Cortex of kidney (tissue), 1 donor: Measurements from ENCODE around the gene NOP56.
"Not testable (repeated sequence)": the region's sequence is repeated elsewhere in the genome, so short reads cannot be mapped to it uniquely, and the experiment has no call there.

Experiments
- DNase-seq: peaks from one replicate; lab custom pipeline; 2025; lab: John Stamatoyannopoulos, UW

NOP56 gene

GRCh38 chr20:2684817-2685216 is 32.4 kb downstream of the NOP56 start:
- DNase-seq, result not testable (repeated sequence)

DNA sequence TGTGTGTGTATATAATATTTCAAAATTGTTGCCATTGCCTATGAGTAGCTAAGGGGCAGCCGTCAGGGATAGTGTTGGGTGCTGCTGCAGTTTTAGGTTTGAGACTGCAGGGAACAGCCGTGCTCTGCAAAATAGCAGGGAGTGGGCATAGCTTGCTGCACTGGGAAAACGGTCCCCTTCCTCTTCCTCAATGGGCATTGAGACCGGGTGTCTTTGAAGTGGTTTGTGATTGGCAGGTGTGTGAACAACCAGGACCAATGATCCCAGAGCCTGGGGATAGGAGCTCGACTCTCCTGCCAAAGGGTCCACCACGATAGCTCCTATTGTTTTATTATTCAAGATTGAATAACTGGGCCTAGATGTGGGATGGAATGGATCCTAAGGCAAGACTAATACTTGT is 35.1 kb downstream of the NOP56 start:
- DNase-seq, result no peak

- DNase-seq, result no peak
These were observed 35.7 kb downstream of the NOP56 start for GRCh38 chr20:2688041-2688591.

DNA sequence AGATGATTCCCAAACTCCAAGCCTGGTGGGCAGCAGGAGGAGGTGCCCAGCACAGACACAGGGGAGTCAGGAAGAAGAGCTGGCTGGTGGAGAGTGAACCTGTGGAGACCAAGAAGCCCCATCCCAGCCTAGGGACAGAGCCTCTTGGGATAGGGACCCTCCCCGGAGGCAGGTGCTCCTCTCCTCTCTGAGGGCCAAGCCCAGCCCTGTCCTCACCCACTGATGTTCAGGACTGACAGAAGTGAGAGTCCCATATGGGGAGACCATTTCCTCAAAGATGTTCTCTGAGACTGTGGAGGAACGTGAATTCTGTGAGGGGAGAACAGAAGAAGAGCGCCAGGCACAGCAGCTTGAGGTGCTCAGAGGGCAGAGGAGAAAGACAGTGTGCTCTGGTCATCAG is 37.8 kb downstream of the NOP56 start:
- DNase-seq, result no peak

DNA sequence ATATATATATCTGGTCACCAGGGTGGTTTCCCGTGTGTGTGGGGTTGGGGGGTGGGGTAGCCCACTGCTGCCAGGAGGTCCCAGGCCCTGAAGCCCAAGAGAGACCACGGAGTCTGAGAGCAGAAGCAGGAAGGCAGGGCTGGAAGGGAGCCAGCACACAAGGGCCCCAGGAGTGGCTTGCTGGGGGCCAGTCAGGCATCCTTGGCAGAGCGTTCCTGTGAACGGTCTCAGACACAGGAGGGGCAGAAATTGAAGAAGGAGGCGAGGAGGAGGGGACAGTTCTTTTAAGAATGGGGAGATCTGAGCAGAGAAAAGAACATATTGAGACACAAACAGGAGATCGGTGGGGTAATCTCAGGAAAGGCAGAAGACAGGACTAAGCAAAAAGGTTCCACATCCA is 38.3 kb downstream of the NOP56 start:
- DNase-seq, result no peak

GRCh38 chr20:2691127-2691526 is 38.7 kb downstream of the NOP56 start:
- DNase-seq, result no peak

DNA sequence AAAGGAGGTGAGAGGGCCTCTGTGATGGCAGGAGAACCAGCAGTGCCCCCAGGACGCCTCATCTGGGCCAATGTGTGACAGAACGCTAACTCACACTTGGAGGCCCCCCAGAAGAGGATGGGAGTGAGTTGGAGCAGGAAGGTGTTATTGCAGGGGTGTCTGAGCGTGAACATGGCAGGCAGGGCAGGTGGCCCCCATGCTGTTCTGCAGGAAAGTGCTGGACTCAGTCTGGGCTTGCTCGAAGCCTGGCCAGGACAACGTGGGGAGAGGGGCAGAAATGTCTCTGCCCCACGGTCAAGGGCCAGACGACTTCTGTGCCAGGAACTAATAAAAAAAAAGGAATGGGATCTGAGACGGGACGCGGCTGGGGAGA is 39.2 kb downstream of the NOP56 start:
- no peak for DNase-seq

GRCh38 chr20:2692036-2692885 is 39.8 kb downstream of the NOP56 start, which contains the start of gene EBF4:
TSS of gene EBF4 (plus strand) at chr20:2692780. CDS start at chr20:2693646, 866 bp downstream.
- DNase-seq, result no peak

- no peak for DNase-seq
These were observed 40.5 kb downstream of the NOP56 start for GRCh38 chr20:2692886-2693285.

GRCh38 chr20:2693286-2694007 is 41.0 kb downstream of the NOP56 start:
- DNase-seq, result no peak

DNA sequence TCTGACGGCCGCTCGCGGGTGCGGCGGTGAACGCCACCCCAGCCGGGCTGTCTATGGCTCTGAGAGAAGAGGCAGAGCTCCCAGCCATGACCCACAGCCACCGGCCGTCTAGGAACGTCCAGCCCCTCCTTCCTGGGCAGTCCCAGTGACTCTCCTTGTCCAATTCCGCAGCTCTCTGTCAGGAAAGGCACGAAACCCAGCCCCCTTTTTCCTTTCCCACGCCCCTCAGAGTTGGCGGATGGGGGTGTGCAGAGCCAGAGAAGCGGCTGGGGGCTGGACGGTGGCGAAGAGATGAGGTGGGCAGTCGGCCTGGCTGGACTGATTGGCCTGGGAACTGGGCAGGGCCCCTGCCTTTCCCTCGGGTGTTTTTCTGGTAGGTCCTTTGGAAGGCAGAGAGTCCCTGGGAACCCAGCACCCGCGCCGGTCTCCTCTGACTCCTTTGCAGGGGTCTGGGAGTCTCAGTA is 41.6 kb downstream of the NOP56 start:
- no peak for DNase-seq

- DNase-seq, result no peak
These were observed 42.1 kb downstream of the NOP56 start for GRCh38 chr20:2694519-2694918.

DNA sequence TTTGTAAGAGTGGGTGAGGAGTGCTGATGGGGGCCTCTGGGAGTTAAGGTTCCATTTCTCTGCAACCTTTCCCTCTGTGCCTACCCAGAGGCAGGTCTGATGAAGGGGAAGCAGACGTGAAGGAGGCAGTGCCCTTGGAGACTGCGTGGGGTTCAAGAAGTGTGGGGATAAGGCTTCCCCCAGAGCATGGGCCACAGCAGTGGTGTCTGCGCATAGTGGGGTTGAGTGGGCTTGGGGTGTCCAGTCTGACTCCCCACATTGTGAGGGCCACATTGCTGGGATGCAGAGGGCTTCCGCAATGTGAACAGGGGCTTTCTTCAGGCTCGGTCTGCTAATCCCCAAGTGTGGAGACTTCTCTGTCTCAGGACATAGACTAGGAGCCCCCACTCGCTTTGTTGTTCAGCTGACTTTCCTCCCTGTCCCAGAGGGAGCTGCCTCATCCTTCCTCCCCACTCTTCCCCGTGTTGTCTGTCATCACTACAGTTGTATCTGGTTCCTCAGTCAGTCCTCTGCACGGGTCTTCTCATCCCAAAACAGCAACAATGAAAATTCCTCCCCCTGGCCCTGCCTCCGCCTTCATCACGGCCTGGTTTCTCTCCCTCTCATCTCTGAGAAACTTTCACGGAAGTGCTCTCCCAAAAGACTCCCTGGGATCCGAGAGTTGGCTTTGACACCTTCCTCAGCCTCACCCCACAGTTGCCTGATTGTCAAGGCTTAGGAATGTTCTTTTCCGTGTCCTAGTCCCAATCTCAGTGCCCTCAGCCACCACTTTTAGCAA is 43.0 kb downstream of the NOP56 start:
- no peak for DNase-seq

GRCh38 chr20:2695984-2696525 is 43.6 kb downstream of the NOP56 start:
- DNase-seq, result not testable (repeated sequence)

DNA sequence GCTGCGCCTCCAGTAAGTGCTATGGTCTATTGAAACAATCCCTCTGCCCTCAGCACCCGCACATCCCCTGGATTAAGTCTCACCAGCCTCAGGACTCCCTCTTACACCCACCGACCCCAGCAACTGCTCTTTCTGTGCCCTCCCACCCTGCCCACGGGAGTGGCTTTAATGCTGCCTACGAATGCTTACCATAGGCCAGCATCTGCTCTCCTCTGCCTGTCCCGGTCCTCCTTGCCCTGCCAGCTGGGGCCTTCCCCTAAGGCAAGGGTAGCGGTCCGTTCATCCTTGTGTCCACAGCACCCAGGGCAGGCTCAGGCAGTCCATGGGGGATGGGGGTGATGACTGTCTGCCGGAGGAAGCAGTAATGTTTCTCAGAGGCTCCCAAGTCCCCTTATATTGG is 44.2 kb downstream of the NOP56 start:
- no peak for DNase-seq

DNA sequence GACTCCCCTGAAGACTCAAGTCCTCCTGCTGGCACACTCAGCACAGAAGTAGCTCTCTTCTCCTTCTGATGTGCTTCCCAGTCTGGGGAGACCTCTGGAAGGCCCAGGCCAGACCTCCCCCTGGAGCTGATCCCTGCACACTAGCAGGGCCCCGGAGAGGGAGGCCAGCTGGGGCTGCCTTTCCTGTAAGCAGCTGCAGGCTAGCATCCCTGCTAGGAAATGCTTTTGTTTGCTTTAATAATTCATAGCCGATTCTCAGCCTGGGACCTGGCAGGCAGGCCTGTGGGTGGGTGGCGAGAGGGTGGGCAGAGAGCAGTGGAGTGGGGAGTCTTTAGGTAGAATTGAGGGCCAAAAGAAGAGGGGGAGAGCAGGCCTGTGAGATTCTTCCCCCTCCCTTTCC is 45.3 kb downstream of the NOP56 start:
- DNase-seq, result no peak

GRCh38 chr20:2698186-2698817 is 45.9 kb downstream of the NOP56 start:
- no peak for DNase-seq

GRCh38 chr20:2698912-2699311 is 46.5 kb downstream of the NOP56 start:
- no peak for DNase-seq

DNA sequence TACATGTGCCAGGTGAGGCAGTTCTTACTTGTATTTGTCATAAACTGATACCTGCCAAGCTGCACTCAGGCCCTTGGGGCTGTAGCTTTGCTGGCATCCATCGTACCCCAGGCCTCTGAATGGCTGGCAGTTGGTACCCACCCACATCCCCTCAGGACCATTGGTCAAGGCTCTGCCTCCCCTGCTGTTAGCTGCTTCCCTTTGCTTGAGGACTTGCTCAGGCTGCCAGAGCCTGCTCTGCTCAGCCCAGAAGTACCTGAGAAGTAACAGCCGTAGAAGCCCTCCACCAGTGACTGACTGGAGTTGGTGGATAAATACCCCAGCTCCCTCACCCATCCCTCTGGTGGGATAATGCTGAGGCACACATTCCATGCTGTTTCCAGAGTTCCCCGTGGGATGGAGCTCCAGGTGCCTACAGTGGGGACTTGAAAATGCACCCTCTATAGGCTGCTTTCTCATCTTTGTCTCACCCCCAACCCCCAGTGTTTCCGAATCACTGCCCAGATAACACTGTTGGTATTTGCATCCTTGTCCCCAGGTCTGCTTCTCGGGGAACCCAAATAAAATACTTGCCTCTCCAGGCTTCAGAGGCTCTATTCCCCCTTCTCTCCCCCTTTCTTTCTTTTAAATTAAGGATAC is 47.5 kb downstream of the NOP56 start:
- DNase-seq, result no peak

DNA sequence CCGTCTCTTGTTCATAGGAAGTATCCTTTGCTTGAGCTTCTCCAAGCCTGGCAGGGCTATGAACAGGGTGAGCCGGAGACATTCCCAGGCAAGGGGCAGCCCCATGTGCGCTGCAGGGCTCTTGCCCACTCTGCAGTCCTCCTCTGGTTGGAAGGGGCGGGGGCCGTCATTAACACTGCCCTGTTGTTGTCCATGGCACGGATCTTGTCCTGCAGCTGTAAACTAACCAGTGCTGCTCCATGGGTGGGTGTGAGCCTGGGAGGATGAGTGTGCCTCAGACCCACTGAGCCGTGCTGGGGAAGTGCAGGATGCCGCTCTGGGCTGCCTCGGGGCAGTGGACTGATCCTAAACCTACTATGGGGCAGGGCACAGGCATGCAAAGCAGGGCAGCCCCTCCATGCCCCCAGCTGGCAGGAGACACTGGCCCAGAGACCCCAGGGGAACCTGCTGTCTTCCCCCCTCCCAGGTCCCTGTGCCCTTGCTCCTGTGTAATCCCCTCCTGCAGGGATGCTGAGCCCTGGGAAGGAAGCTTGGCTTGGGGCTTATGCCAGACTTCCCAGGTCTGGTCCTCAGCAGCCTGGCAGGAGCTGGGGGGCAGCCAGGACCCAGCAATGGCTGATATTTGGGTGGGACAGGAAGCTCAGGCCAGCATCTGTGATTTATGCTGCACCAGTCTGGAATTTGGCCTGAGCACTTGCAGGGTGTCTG is 48.6 kb downstream of the NOP56 start:
- no peak for DNase-seq
